Measurements from ENCODE around the gene FSD1. TPM values are rescaled to one million over a fixed set of nuclear protein-coding genes. Genes with fewer than 3 reads are reported as not detected.
A peak's percentile ranks its signal among the peaks of the same experiment; 100 is the strongest.

The FSD1 gene
- total and polyA plus RNA-seq, 9 of the 15 experiments (the other 6 are each of a cell fraction or from before 2014, with no cell fraction given): 0.11 to 1.9 (median 0.94) TPM; not detected in 1

- TF ChIP-seq SAFB (IDR thresholded peaks at IDR 0.05; ENCODE audit: borderline replicate concordance, low read depth, low read length) (no peak), HLTF (IDR thresholded peaks at IDR 0.05) (no peak), ZNF707 (CRISPR knock-in tag; conservative IDR thresholded peaks at IDR 0.05) (no peak), RBM25 (IDR thresholded peaks at IDR 0.05; ENCODE audit: low read depth, low read length, severe bottlenecking) (peak; percentile 72), NR1H2 (CRISPR knock-in tag; IDR thresholded peaks at IDR 0.05) (no peak), KDM1A (IDR thresholded peaks at IDR 0.05) (peak; percentile 13 to 44; a peak in 1 of 4 replicates), TAL1 (IDR thresholded peaks at IDR 0.05) (no peak), ASH1L (IDR thresholded peaks at IDR 0.05; ENCODE audit: borderline replicate concordance, low read depth, partially characterized antibody) (no peak), SP2 (IDR thresholded peaks at IDR 0.05; ENCODE audit: extremely low read depth, low read depth, low read length, poor library complexity, severe bottlenecking) (no peak), ZNF507 (tag; conservative IDR thresholded peaks at IDR 0.05) (no peak), SMARCA5 (IDR thresholded peaks at IDR 0.05) (peak; percentile 90), SOX6 (IDR thresholded peaks at IDR 0.05) (no peak), ZNF584 (CRISPR knock-in tag; IDR thresholded peaks at IDR 0.05; ENCODE audit: low read depth) (no peak), KDM2B (CRISPR knock-in tag; IDR thresholded peaks at IDR 0.05) (no peak), AFF1 (IDR thresholded peaks at IDR 0.05; ENCODE audit: low read depth in 1 of 2, partially characterized antibody in 2 of 2) (no peak), CTBP1 (IDR thresholded peaks at IDR 0.05; ENCODE audit: borderline replicate concordance) (no peak), HDAC3 (IDR thresholded peaks at IDR 0.05; ENCODE audit: borderline replicate concordance, partially characterized antibody) (no peak), ZNF184 (CRISPR knock-in tag; IDR thresholded peaks at IDR 0.05) (no peak), HES1 (IDR thresholded peaks at IDR 0.05; ENCODE audit: low read depth) (no peak), DIDO1 (tag; IDR thresholded peaks at IDR 0.05; ENCODE audit: low read depth) (no peak), NFIX (CRISPR knock-in tag; IDR thresholded peaks at IDR 0.05; ENCODE audit: low read depth) (no peak), CBX8 (IDR thresholded peaks at IDR 0.05; ENCODE audit: borderline replicate concordance, extremely low read depth, low read depth, low read length, poor library complexity, severe bottlenecking) (no peak), TCF15 (CRISPR knock-in tag; IDR thresholded peaks at IDR 0.05) (no peak), ZNF561 (CRISPR knock-in tag; conservative IDR thresholded peaks at IDR 0.05) (no peak), ZBTB34 (CRISPR knock-in tag; IDR thresholded peaks at IDR 0.05) (no peak)
These were observed 3.8 kb upstream of the FSD1 start (continued) for GRCh38 chr19:4300589-4300988.
